Fibroblast of lung (primary cell): ENCODE measurements around the gene CACNA2D3. TPM values are rescaled to one million over a fixed set of nuclear protein-coding genes. Genes with fewer than 3 reads are reported as not detected.
A peak's percentile ranks its signal among the peaks of the same experiment; 100 is the strongest.

Experiments used
- DNase-seq, 2 donors: peaks; one replicate each; pipeline versions ENCODE4 v3.0.0 to v3.0.0-alpha.2; 2010; ENCODE audit warnings: low read depth in 2 of 2
- H2AFZ ChIP-seq: 2 replicates; pipeline ENCODE4 v1.5.1; 2012; ENCODE audit warnings: low read length, control low read depth, inconsistent platforms
- H3K27ac ChIP-seq: 2 replicates; pipeline ENCODE4 v1.5.1; 2011; ENCODE audit warnings: low read length, control low read depth; ENCODE audit not compliant: insufficient read depth
- H3K27me3 ChIP-seq: 2 replicates; pipeline ENCODE4 v1.5.1; 2011; ENCODE audit warnings: mild to moderate bottlenecking, low read length; ENCODE audit not compliant: control insufficient read depth, insufficient read depth
- H3K36me3 ChIP-seq: 2 replicates; pipeline ENCODE4 v1.5.1; 2011; ENCODE audit warnings: low read length; ENCODE audit not compliant: control insufficient read depth, insufficient read depth
- H3K4me1 ChIP-seq: 2 replicates; pipeline ENCODE4 v1.5.1; 2011; ENCODE audit warnings: low read length; ENCODE audit not compliant: control insufficient read depth, insufficient read depth; ENCODE audit errors: extremely low read depth
- H3K4me2 ChIP-seq: 2 replicates; pipeline ENCODE4 v1.5.1; 2011; ENCODE audit warnings: low read length, control low read depth; ENCODE audit not compliant: insufficient read depth; ENCODE audit errors: extremely low read depth
- H3K4me3 ChIP-seq, 4 experiments: fragments of 200-600 bp in 1 of 4; sonication (generic) in 1 of 4; replicated peaks in 1 of 4; 2 replicates each; pipeline ENCODE4 v1.5.1; 2011 to 2016; ENCODE audit warnings: low read length in 4 of 4, low read depth in 3 of 4, mild to moderate bottlenecking in 3 of 4, control low read depth in 2 of 4, inconsistent platforms in 1 of 4, mixed read lengths in 1 of 4; ENCODE audit not compliant: insufficient read depth in 1 of 4; ENCODE audit errors: control extremely low read depth in 1 of 4
- H3K79me2 ChIP-seq: 2 replicates; pipeline ENCODE4 v1.5.1; 2012; ENCODE audit warnings: mild to moderate bottlenecking, low read length, inconsistent platforms; ENCODE audit not compliant: control insufficient read depth, insufficient read depth
- H3K9ac ChIP-seq: 2 replicates; pipeline ENCODE4 v1.5.1; 2011; ENCODE audit warnings: mild to moderate bottlenecking, low read length, control low read depth; ENCODE audit not compliant: insufficient read depth
- H3K9me3 ChIP-seq: 2 replicates; pipeline ENCODE4 v1.5.1; 2012; ENCODE audit warnings: low read depth, low read length; ENCODE audit not compliant: control insufficient read depth, insufficient read depth
- H4K20me1 ChIP-seq: 2 replicates; pipeline ENCODE4 v1.5.1; 2011; ENCODE audit warnings: low read length; ENCODE audit not compliant: control insufficient read depth, insufficient read depth; ENCODE audit errors: extremely low read depth
- EZH2 ChIP-seq: IDR thresholded peaks from 2 replicates; pipeline ENCODE4 v1.5.1; 2012; ENCODE audit warnings: low read length, control low read depth, mild to moderate bottlenecking; ENCODE audit errors: missing control alignments
- polyA plus RNA-seq, 2 donors: library from polyadenylated mRNA; depleted of rRNA in 1 of 2; stranded (reverse) in 1 of 2; unstranded in 1 of 2; fragments of >200 nt; gene quantifications; 2 replicates each; pipeline ENCODE4 v1.2.1, GENCODE V29; 2011 to 2012; ENCODE audit warnings: missing spikeins in 1 of 2
- total RNA-seq: library from RNA; depleted of rRNA; stranded (reverse); fragments of >200 nt; gene quantifications from 2 replicates; pipeline ENCODE4 v1.2.1, GENCODE V29; 2014
- TF ChIP-seq, protein P1 (sequence below), 2 donors: IDR thresholded peaks in 1 of 2; conservative IDR thresholded peaks in 1 of 2; 1 replicate in 1 of 2; 2 replicates in 1 of 2; pipeline ENCODE4 v1.5.1; 2011 to 2012; ENCODE audit warnings: low read length in 2 of 2, control low read depth in 1 of 2, inconsistent platforms in 1 of 2, low read depth in 1 of 2, mild to moderate bottlenecking in 1 of 2

CACNA2D3 gene
- total and polyA plus RNA-seq, 2 donors (not counting 1 experiment from before 2014, with no cell fraction given) = 1.8 to 11.5 TPM

DNA sequence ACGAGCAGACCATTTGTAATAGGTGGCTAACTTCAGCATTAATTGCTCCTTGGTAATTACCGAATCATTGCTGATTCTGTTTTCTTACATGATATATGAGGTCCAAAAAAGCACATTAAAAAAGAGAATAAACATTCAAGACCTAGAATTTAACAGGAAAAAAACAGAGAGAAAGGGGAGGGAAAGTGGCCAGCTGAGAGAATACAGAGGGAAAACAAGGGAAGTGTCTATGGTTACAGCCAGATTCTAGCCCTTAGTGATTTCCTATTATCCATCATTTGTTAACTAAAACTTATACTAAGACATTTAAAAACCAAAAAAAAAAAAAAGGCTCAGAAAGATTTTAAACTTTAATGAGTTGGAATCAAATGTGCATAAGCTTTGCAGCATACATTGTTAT, 636.8 kb downstream of the CACNA2D3 start:
- Histone ChIP-seq H3K27ac (no peak overlapping the region), H3K4me2 (no peak overlapping the region), H3K36me3 (no peaks in the 10 kb centered on the region), H3K9me3 (no peaks in the 10 kb centered on the region), H4K20me1 (no peaks in the 10 kb centered on the region), H3K4me3 (no peak overlapping the region), H3K4me1 (peaks cover 10% of the 10 kb centered on the region), H3K27me3 (no peaks in the 10 kb centered on the region), H3K9ac (no peak overlapping the region), H3K79me2 (no peaks in the 10 kb centered on the region), H2AFZ (no peak overlapping the region)
- TF ChIP-seq, protein P1, sequence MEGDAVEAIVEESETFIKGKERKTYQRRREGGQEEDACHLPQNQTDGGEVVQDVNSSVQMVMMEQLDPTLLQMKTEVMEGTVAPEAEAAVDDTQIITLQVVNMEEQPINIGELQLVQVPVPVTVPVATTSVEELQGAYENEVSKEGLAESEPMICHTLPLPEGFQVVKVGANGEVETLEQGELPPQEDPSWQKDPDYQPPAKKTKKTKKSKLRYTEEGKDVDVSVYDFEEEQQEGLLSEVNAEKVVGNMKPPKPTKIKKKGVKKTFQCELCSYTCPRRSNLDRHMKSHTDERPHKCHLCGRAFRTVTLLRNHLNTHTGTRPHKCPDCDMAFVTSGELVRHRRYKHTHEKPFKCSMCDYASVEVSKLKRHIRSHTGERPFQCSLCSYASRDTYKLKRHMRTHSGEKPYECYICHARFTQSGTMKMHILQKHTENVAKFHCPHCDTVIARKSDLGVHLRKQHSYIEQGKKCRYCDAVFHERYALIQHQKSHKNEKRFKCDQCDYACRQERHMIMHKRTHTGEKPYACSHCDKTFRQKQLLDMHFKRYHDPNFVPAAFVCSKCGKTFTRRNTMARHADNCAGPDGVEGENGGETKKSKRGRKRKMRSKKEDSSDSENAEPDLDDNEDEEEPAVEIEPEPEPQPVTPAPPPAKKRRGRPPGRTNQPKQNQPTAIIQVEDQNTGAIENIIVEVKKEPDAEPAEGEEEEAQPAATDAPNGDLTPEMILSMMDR (conservative IDR thresholded peaks at IDR 0.05 in 1 of 2, IDR thresholded peaks at IDR 0.05 in 1 of 2; ENCODE audit: low read depth in 1 of 2, low read length in 2 of 2) = no peak
- TF ChIP-seq EZH2 = no peak
- no peak for DNase-seq

DNA sequence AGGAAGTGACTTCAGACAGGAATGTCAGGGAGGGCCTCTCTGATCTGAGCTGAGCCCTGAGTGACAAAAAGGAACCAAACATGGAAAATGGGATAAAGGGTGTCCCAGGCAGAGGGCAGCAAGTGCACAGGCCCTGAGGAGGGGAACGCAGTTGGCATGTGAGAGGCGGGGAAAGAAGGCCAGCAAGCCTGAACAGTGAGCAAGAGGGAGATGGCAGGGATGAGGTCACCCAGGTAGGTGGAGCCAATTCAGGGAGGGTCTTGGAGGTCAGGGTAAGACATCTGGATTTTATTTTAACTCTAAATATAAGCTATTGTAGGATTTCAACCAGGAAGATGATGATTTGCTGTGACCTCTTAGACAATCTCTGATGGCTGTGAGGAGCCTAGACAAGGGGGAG, 637.8 kb downstream of the CACNA2D3 start:
- Histone ChIP-seq H3K4me3 (no peak overlapping the region), H3K9me3 (no peaks in the 10 kb centered on the region), H3K4me2 (no peak overlapping the region), H2AFZ (no peak overlapping the region), H4K20me1 (no peaks in the 10 kb centered on the region), H3K27ac (no peak overlapping the region), H3K36me3 (no peaks in the 10 kb centered on the region), H3K79me2 (no peaks in the 10 kb centered on the region), H3K27me3 (no peaks in the 10 kb centered on the region), H3K9ac (no peak overlapping the region), H3K4me1 (peaks cover 10% of the 10 kb centered on the region)
- peak; percentile 18 to 43 for DNase-seq
- TF ChIP-seq, protein P1 (conservative IDR thresholded peaks at IDR 0.05 in 1 of 2, IDR thresholded peaks at IDR 0.05 in 1 of 2; ENCODE audit: low read depth in 1 of 2, low read length in 2 of 2) = no peak
- TF ChIP-seq EZH2 = no peak

DNA sequence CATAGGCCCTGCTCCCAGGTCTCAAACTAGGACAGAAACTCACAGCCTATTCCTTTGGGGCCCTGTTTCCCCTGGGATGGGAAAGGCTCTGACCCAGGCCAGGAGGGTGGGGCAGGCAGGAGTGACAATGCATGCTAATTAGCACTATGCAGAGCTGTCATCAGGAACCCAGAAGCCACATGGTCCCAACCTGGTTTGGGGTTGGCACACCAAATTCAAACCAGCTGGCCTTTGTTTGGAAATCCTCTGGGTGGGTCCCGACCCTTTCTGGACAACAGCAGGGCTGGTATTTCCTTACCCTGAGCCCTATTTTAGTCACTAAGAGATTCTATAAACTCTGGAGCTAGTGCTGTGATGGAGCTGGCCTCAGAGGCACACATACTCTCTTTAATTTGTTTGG, 639.3 kb downstream of the CACNA2D3 start:
- no peaks in the 10 kb centered on the region for H3K79me2 ChIP-seq
- H3K4me2 ChIP-seq = no peak overlapping the region
- no peak for TF ChIP-seq EZH2
- TF ChIP-seq, protein P1 (conservative IDR thresholded peaks at IDR 0.05 in 1 of 2, IDR thresholded peaks at IDR 0.05 in 1 of 2; ENCODE audit: low read depth in 1 of 2, low read length in 2 of 2) = no peak
- no peaks in the 10 kb centered on the region for H3K36me3 ChIP-seq
- peak in 1 of 2 donors; percentile 9 for DNase-seq
- peaks cover 7% of the 10 kb centered on the region for H3K4me1 ChIP-seq
- H3K9me3 ChIP-seq = no peaks in the 10 kb centered on the region
- no peak overlapping the region for H2AFZ ChIP-seq
- H4K20me1 ChIP-seq = no peaks in the 10 kb centered on the region
- no peak overlapping the region for H3K9ac ChIP-seq
- H3K27ac ChIP-seq = no peak overlapping the region
- H3K4me3 ChIP-seq = no peak overlapping the region
- H3K27me3 ChIP-seq = no peaks in the 10 kb centered on the region
